ENCODE results near the gene HIVEP3. TPM values are rescaled to one million over a fixed set of nuclear protein-coding genes. Genes with fewer than 3 reads are reported as not detected.

The HIVEP3 gene
- total RNA-seq, 2 donors from 2014 or later = 3.4 to 4.0 TPM

DNA sequence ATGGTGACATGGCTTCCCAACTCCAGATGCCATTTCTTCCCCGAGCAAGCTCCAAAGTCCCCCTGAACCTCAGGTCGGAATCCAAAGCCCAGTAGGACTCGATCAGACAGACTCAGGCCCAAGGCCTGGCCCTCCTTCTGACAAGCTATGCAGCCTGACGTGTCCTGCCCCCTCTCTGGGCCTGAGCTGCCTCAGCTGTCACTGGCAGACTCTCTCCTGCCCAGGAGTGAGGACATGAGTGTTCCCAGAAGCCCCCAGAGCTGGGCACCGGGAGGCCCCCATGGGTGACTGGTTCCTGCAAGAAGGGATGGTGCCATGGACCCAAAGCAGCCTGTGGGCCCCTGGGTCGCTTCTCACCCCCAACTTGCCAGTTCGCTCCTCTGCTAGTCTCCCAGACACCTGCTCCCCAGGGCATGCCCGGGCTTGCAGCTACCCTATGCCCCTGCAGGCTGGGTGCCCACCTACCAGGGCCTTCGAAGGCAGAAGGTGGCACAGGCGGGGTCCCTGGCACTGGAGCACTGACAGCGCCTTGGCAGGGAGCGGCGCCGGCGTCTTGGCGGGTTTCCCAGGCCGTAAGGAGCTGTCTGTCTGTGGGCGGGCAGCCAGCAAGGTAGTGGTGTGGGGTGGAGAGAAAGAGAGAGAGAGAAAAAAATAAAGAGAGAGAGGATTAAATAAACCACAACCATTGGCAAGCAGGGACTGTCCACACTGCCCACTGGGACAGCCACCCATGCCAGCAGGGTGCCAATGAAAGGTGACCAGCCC lies 436.5 kb downstream of the HIVEP3 start:
- DNase-seq = peak; percentile 75 to 94 (median 86)
- no peaks in the 10 kb centered on the region for H3K27me3 ChIP-seq
- peaks cover 69% of the 10 kb centered on the region for H3K4me1 ChIP-seq
- TF ChIP-seq POLR2A (IDR thresholded peaks at IDR 0.05) = no peak
- no peak for TF ChIP-seq CTCF (IDR thresholded peaks at IDR 0.05)
- H3K27ac ChIP-seq = peak overlapping the region in 3 of 4 donors; percentile 1 to 59 (median 29)
- no peaks in the 10 kb centered on the region for H3K9me3 ChIP-seq
- WGBS, 2 donors = 32% methylated on average over 14 to 18 of the region's 18 CpGs
- no peak overlapping the region for H3K4me3 ChIP-seq
- intact Hi-C loops (cut with DNase I) = no loop called here
- ATAC-seq = peak; percentile 6
- no peaks in the 10 kb centered on the region for H3K36me3 ChIP-seq (replicated peaks in 1 of 2; ENCODE audit: insufficient read depth in 1 of 2, low read depth in 2 of 2)

DNA sequence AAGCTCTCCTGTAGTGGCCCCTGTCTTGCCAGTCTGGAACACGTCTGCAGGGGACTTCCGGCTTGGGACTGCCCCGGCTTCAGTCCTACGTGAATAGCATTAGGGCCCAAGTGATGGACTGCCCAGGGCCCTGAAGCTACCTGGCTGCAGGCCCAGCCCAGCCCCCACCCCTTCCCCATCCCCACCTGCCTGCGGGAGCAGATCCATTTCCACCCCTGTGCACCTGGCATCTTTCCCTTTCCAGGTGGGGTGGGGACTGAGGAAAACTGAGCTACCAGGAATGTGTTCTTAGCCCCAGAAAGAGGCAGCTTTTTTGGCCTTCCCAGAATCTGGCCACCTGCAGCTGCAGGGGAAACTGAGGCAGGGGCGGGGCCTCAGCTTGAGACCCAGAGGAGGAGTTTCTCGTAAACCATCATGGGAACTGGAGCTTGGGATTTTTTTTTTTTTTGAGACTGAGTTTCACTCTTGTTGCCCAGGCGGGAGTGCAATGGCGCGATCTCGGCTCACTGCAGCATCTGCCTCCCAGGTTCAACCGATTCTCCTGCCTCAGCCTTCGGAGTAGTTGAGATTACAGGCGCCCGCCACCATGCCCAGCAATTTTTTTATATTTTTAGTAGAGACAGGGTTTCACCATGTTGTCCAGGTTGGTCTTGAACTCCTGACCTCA lies 437.5 kb downstream of the HIVEP3 start:
- H3K27ac ChIP-seq = no peak overlapping the region
- 77 to 89% methylated on average over 12 to 14 of the region's 15 CpGs for WGBS, 2 donors
- peaks cover 69% of the 10 kb centered on the region for H3K4me1 ChIP-seq
- H3K27me3 ChIP-seq = no peaks in the 10 kb centered on the region
- DNase-seq (peak in 1 of 4 donors; percentile 29), ATAC-seq (no peak)
- no peaks in the 10 kb centered on the region for H3K36me3 ChIP-seq (replicated peaks in 1 of 2; ENCODE audit: insufficient read depth in 1 of 2, low read depth in 2 of 2)
- TF ChIP-seq POLR2A (IDR thresholded peaks at IDR 0.05) (no peak), CTCF (IDR thresholded peaks at IDR 0.05) (no peak)
- H3K4me3 ChIP-seq = no peak overlapping the region
- intact Hi-C loops (cut with DNase I) = no loop called here
- no peaks in the 10 kb centered on the region for H3K9me3 ChIP-seq

DNA sequence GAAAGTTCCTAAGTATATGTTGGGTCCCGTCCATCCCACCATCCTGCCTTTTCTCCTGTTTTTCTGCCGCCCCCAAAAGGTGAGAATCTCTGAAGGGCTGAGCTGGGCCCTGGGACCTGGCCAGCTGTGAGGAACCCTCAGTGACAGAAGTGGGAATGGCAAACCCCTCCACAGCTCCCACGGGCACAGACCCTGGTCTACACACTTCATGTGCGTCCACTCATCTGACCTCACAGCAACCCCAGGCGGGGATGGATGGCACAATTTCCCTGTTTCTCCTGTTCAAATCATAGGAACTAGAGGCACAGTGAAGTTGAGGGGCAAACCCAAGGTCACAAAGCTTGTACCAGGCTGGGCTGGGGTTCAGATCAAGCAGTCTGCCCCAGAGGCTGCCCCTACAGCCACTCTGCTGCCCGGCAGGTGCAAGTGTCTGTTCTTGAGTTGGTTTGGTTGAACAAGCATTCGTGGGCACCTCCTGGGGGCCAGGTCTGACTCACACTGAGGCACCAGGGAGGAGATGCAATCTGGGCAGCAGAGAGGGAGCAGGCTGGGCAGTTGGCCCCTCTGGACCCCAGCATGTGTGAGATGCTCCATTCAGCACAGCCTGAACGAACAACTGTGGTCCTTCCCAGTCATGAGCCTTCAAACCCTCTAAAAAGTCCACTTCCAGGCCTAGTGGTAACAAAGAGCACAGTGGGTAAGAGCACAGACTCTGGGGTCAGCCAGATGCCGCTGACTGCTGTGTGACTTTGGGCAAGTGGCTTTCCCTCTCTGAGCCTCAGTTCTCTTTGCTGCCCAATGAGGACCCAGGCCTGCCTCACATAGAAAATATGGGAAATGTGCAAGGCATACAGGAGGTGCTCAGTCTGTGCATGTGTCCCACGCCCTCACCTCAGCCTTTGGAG lies 438.3 kb downstream of the HIVEP3 start:
- Histone ChIP-seq H3K36me3 (replicated peaks in 1 of 2; ENCODE audit: insufficient read depth in 1 of 2, low read depth in 2 of 2) (no peaks in the 10 kb centered on the region), H3K4me1 (peaks cover 69% of the 10 kb centered on the region), H3K27me3 (no peaks in the 10 kb centered on the region), H3K27ac (no peak overlapping the region), H3K4me3 (no peak overlapping the region), H3K9me3 (no peaks in the 10 kb centered on the region)
- no peak for ATAC-seq
- WGBS, 2 donors = 90 to 93% methylated on average over 6 to 10 of the region's 10 CpGs
- TF ChIP-seq CTCF (IDR thresholded peaks at IDR 0.05) (no peak), POLR2A (IDR thresholded peaks at IDR 0.05) (no peak)
- DNase-seq = no peak
- intact Hi-C loops (cut with DNase I) = no loop called here

DNA sequence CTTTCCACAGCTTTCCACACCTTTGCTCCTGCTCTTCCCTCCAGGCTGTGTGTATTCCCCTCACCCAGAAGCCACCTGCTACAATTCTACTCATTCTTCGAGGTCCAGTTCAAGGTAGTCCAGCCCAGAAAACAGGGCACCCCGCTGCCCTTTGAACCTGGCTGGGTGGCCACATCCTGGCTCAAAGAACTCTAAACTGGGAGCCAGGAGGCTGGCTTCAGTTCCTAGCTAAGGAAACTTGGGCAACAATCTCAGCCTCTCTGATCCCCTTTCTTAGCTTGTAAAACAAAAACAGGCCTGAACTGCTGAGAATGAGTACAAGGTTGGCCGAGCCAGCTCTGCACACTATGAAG lies 438.9 kb downstream of the HIVEP3 start:
- 84 to 93% methylated on average over 3 of the region's 3 CpGs for WGBS, 2 donors
- Histone ChIP-seq H3K27me3 (no peaks in the 10 kb centered on the region), H3K9me3 (no peaks in the 10 kb centered on the region), H3K27ac (no peak overlapping the region), H3K4me1 (peaks cover 69% of the 10 kb centered on the region), H3K36me3 (replicated peaks in 1 of 2; ENCODE audit: insufficient read depth in 1 of 2, low read depth in 2 of 2) (no peaks in the 10 kb centered on the region), H3K4me3 (no peak overlapping the region)
- intact Hi-C loops (cut with DNase I) = no loop called here
- DNase-seq (no peak), ATAC-seq (no peak)
- TF ChIP-seq POLR2A (IDR thresholded peaks at IDR 0.05) (no peak), CTCF (IDR thresholded peaks at IDR 0.05) (no peak)

All from body of pancreas (tissue), 4 donors.